ENCODE data around the gene UGT1A7.

The UGT1A7 gene

GRCh38 chr2:233813236-233814055 is 131.7 kb downstream of the UGT1A7 start:
- Mint-ChIP-seq H3K27ac (no peak overlapping the region), H3K9me3 (peaks cover 0 to 2% of the 10 kb centered on the region in 2 donors)

GRCh38 chr2:233814056-233814835 is 132.5 kb downstream of the UGT1A7 start:
- Mint-ChIP-seq H3K27me3 (peaks cover 22 to 39% of the 10 kb centered on the region in 2 donors), H3K9me3 (peaks cover 0 to 2% of the 10 kb centered on the region in 2 donors), H3K4me1 (no peaks in the 10 kb centered on the region), H3K36me3 (no peaks in the 10 kb centered on the region), H3K27ac (no peak overlapping the region), H3K4me3 (no peak overlapping the region)
- no peak for DNase-seq
- no peak for ATAC-seq (replicated peaks)

More at GRCh38 chr2:233813236-233814055, 131.7 kb downstream of the UGT1A7 start:
- ATAC-seq (replicated peaks): no peak
- no peak overlapping the region for H3K4me3 Mint-ChIP-seq
- H3K4me1 Mint-ChIP-seq: no peaks in the 10 kb centered on the region
- no peaks in the 10 kb centered on the region for H3K36me3 Mint-ChIP-seq
- no peak for DNase-seq
- H3K27me3 Mint-ChIP-seq: peaks cover 26 to 39% of the 10 kb centered on the region in 2 donors

- DNase-seq (no peak), ATAC-seq (replicated peaks) (no peak)
- Mint-ChIP-seq H3K27ac (no peak overlapping the region), H3K4me1 (no peaks in the 10 kb centered on the region), H3K27me3 (peaks cover 16 to 36% of the 10 kb centered on the region in 2 donors), H3K36me3 (no peaks in the 10 kb centered on the region), H3K9me3 (peaks cover 0 to 2% of the 10 kb centered on the region in 2 donors), H3K4me3 (no peak overlapping the region)
Measured at GRCh38 chr2:233815861-233816260, 134.2 kb downstream of the UGT1A7 start.

GRCh38 chr2:233816334-233816733 is 134.6 kb downstream of the UGT1A7 start:
- H3K4me3 Mint-ChIP-seq: no peak overlapping the region
- H3K27ac Mint-ChIP-seq: no peak overlapping the region
- H3K36me3 Mint-ChIP-seq: no peaks in the 10 kb centered on the region
- H3K4me1 Mint-ChIP-seq: no peaks in the 10 kb centered on the region
- no peak for DNase-seq
- peaks cover 13 to 32% of the 10 kb centered on the region in 2 donors for H3K27me3 Mint-ChIP-seq
- ATAC-seq (replicated peaks): no peak
- H3K9me3 Mint-ChIP-seq: peaks cover 0 to 2% of the 10 kb centered on the region in 2 donors

- Mint-ChIP-seq H3K27ac (no peak overlapping the region), H3K9me3 (peaks cover 0 to 2% of the 10 kb centered on the region in 2 donors), H3K36me3 (no peaks in the 10 kb centered on the region), H3K4me3 (no peak overlapping the region), H3K27me3 (peaks cover 13 to 29% of the 10 kb centered on the region in 2 donors), H3K4me1 (no peaks in the 10 kb centered on the region)
- ATAC-seq (replicated peaks) (no peak), DNase-seq (no peak)
Measured at GRCh38 chr2:233816771-233817170, 135.1 kb downstream of the UGT1A7 start.

- DNase-seq: no peak
- Mint-ChIP-seq H3K27ac (no peak overlapping the region), H3K4me3 (no peak overlapping the region), H3K9me3 (peaks cover 0 to 2% of the 10 kb centered on the region in 2 donors), H3K27me3 (peaks cover 9 to 29% of the 10 kb centered on the region in 2 donors), H3K4me1 (no peaks in the 10 kb centered on the region), H3K36me3 (no peaks in the 10 kb centered on the region)
- ATAC-seq (replicated peaks): no peak
Measured at GRCh38 chr2:233817361-233817911, 135.7 kb downstream of the UGT1A7 start.

- Mint-ChIP-seq H3K36me3 (no peaks in the 10 kb centered on the region), H3K9me3 (peaks cover 0 to 2% of the 10 kb centered on the region in 2 donors), H3K27ac (no peak overlapping the region), H3K27me3 (peaks cover 9 to 29% of the 10 kb centered on the region in 2 donors), H3K4me3 (no peak overlapping the region), H3K4me1 (no peaks in the 10 kb centered on the region)
- DNase-seq (no peak), ATAC-seq (replicated peaks) (no peak)
Measured at GRCh38 chr2:233817995-233818638, 136.4 kb downstream of the UGT1A7 start.

GRCh38 chr2:233818639-233819621 is 137.2 kb downstream of the UGT1A7 start:
- peaks cover 0 to under 1% of the 10 kb centered on the region in 2 donors for H3K9me3 Mint-ChIP-seq
- H3K27ac Mint-ChIP-seq: no peak overlapping the region
- peaks cover 9 to 26% of the 10 kb centered on the region in 2 donors for H3K27me3 Mint-ChIP-seq
- no peaks in the 10 kb centered on the region for H3K4me1 Mint-ChIP-seq
- DNase-seq: no peak
- H3K4me3 Mint-ChIP-seq: no peak overlapping the region
- H3K36me3 Mint-ChIP-seq: no peaks in the 10 kb centered on the region
- ATAC-seq (replicated peaks): no peak

- Mint-ChIP-seq H3K9me3 (no peaks in the 10 kb centered on the region), H3K4me3 (no peak overlapping the region), H3K36me3 (no peaks in the 10 kb centered on the region), H3K27ac (no peak overlapping the region), H3K4me1 (no peaks in the 10 kb centered on the region), H3K27me3 (peaks cover 9 to 14% of the 10 kb centered on the region in 2 donors)
- DNase-seq (no peak), ATAC-seq (replicated peaks) (no peak)
Measured at GRCh38 chr2:233819884-233820773, 138.4 kb downstream of the UGT1A7 start.

- H3K36me3 Mint-ChIP-seq: no peaks in the 10 kb centered on the region
- H3K9me3 Mint-ChIP-seq: no peaks in the 10 kb centered on the region
- H3K4me3 Mint-ChIP-seq: no peak overlapping the region
- ATAC-seq (replicated peaks) (no peak), DNase-seq (no peak)
- no peaks in the 10 kb centered on the region for H3K4me1 Mint-ChIP-seq
- peaks cover 9 to 14% of the 10 kb centered on the region in 2 donors for H3K27me3 Mint-ChIP-seq
- no peak overlapping the region for H3K27ac Mint-ChIP-seq
Measured at GRCh38 chr2:233820774-233821105, 139.0 kb downstream of the UGT1A7 start.

GRCh38 chr2:233821196-233821595 is 139.5 kb downstream of the UGT1A7 start:
- Mint-ChIP-seq H3K27me3 (peaks cover 9 to 11% of the 10 kb centered on the region in 2 donors), H3K36me3 (no peaks in the 10 kb centered on the region), H3K4me1 (no peaks in the 10 kb centered on the region), H3K9me3 (peaks cover 0 to 1% of the 10 kb centered on the region in 2 donors), H3K27ac (no peak overlapping the region), H3K4me3 (no peak overlapping the region)
- DNase-seq (no peak), ATAC-seq (replicated peaks) (no peak)

- no peak for DNase-seq
- Mint-ChIP-seq H3K27ac (no peak overlapping the region), H3K4me1 (no peaks in the 10 kb centered on the region), H3K36me3 (no peaks in the 10 kb centered on the region), H3K27me3 (peaks cover 6 to 9% of the 10 kb centered on the region in 2 donors), H3K9me3 (peaks cover 0 to 2% of the 10 kb centered on the region in 2 donors), H3K4me3 (no peak overlapping the region)
- ATAC-seq (replicated peaks): no peak
Measured at GRCh38 chr2:233821709-233822100, 140.0 kb downstream of the UGT1A7 start.
